Activated CD4-positive, alpha-beta T cell treated with anti-CD3 and anti-CD28 coated beads, Interleukin-2, amount 50 U/mL, for 4 hours (primary cell): ENCODE data around the gene MAP3K6.
"Not testable (repeated sequence)": the region's sequence is repeated elsewhere in the genome, so short reads cannot be mapped to it uniquely, and the experiment has no call there.

ENCODE experiments used
- DNase-seq, 2 experiments: peaks; one replicate each; pipeline ENCODE4 v3.0.0-alpha.2; 2020

Gene MAP3K6

GRCh38 chr1:27397110-27397509 lies 30.3 kb upstream of the MAP3K6 start:
- no peak for DNase-seq

GRCh38 chr1:27395441-27396195 lies 28.9 kb upstream of the MAP3K6 start:
- DNase-seq = peak; percentile 75 to 77

GRCh38 chr1:27394925-27395324 lies 28.2 kb upstream of the MAP3K6 start:
- no peak for DNase-seq

GRCh38 chr1:27394282-27394658 lies 27.5 kb upstream of the MAP3K6 start:
- no peak for DNase-seq

GRCh38 chr1:27393641-27394281 lies 27.0 kb upstream of the MAP3K6 start:
- no peak for DNase-seq

- no peak for DNase-seq
These were observed 26.2 kb upstream of the MAP3K6 start for GRCh38 chr1:27392778-27393635.

- DNase-seq = peak; percentile 91 to 92
These were observed 25.5 kb upstream of the MAP3K6 start, which contains the start of gene GPR3 for GRCh38 chr1:27392096-27392777. TSS of gene GPR3 (plus strand) at chr1:27392622. CDS start at chr1:27393799, 1,177 bp downstream.

- peak in 1 of 2 experiments; percentile 14 for DNase-seq
These were observed 24.8 kb upstream of the MAP3K6 start for GRCh38 chr1:27391511-27392095.

GRCh38 chr1:27388337-27389005 lies 21.7 kb upstream of the MAP3K6 start:
- peak; percentile 71 to 78 for DNase-seq

- DNase-seq = not testable (repeated sequence)
These were observed 18.0 kb upstream of the MAP3K6 start for GRCh38 chr1:27384797-27385196.

GRCh38 chr1:27383661-27384060 lies 16.9 kb upstream of the MAP3K6 start:
- no peak for DNase-seq

GRCh38 chr1:27383039-27383605 lies 16.4 kb upstream of the MAP3K6 start, which contains the start of gene CD164L2:
TSS of gene CD164L2 (minus strand) at chr1:27383333. CDS start at chr1:27383239, 94 bp downstream.
- peak; percentile 33 to 45 for DNase-seq

- no peak for DNase-seq
These were observed 15.4 kb upstream of the MAP3K6 start for GRCh38 chr1:27381969-27382762.

- DNase-seq = no peak
These were observed 14.3 kb upstream of the MAP3K6 start for GRCh38 chr1:27380766-27381733.

- DNase-seq = no peak
These were observed 13.5 kb upstream of the MAP3K6 start for GRCh38 chr1:27380224-27380623.

- DNase-seq = no peak
These were observed 12.9 kb upstream of the MAP3K6 start for GRCh38 chr1:27379564-27380122.

- no peak for DNase-seq
These were observed 11.2 kb upstream of the MAP3K6 start for GRCh38 chr1:27377760-27378495.
